ENCODE results near the gene UBA3.

GRCh38 chr3:69082361-69082760 is 2.2 kb upstream of the UBA3 start:
- TF ChIP-seq EP300 (IDR thresholded peaks at IDR 0.05) (no peak), CTCF (IDR thresholded peaks at IDR 0.05) (no peak), POLR2AphosphoS5 (IDR thresholded peaks at IDR 0.05) (no peak), POLR2A (IDR thresholded peaks at IDR 0.05; ENCODE audit: low read depth) (no peak)
